Measurements from ENCODE around the gene AKAP4.

DNA sequence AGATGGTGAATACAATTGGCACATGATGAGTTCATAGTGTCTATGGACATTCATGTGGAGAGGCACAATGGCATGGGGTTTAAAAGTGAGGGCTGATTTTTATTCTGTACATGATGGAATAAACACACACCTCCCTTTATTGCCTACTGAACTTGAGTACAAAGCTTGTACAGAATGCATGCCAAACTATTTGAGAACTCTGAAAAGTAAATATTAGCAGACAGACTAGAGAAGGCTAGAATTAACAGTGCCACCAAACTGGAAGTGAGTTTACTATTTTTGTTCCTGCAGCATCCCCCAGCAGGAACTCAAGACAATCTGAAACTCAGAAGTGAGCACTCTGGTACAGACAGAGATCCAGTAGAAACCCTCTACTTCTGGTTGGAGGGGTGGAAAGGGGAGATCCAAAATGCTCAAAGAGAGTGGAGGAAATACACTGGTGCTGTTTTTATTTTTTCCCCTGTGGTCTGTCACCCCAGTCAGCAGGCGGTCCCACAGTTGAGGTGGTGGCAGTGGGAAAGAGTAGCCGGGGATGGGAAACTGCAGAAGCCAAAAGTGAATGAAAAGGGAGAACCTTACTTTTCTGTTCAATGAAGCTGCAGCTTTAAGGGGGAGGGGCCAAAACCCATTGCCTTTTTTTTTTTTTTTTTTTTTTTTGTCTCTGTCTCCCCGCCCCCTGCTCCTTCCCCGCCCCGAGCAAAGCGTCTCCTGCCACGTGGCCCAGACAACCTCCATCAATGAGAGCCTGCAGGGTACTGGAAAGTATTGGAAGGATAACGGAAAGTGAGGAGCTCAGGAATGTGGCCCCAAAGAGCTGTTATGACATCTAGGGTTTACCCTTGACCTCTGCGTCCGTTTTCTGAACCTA is 20.5 kb downstream of the AKAP4 start:
- TF ChIP-seq POLR2A (IDR thresholded peaks at IDR 0.05; ENCODE audit: low read depth, low read length) (no peak), POLR2AphosphoS5 (IDR thresholded peaks at IDR 0.05; ENCODE audit: low read depth, low read length) (no peak)
